NCI-H446 treated with DMSO at 0.1 percent for 48 hours (cell line): ENCODE results near the gene PPP1R3D.
"Not testable (repeated sequence)": the region's sequence is repeated elsewhere in the genome, so short reads cannot be mapped to it uniquely, and the experiment has no call there.

Experiments
- DNase-seq: peaks from one replicate; lab custom pipeline; 2025; lab: John Stamatoyannopoulos, UW

The PPP1R3D gene

DNA sequence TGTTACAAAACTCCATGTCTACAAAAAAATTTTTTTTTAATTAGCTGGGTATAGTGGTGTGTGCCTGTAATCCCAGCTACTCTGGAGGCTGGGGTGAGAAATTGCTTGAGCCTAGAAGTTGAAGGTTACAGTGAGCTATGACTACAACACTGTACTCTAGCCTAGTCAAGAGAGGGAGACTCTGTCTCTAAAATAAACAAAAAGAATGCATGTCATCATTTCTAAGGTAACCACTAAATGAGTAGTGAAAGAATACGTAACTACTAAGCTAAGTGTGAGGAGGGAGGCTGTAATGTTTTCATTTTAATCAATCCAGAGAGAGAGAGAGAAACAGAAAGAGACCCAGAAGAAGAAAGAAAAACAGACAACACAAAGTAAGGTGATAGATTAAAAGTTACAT, 16.6 kb downstream of the PPP1R3D start:
- no peak for DNase-seq

DNA sequence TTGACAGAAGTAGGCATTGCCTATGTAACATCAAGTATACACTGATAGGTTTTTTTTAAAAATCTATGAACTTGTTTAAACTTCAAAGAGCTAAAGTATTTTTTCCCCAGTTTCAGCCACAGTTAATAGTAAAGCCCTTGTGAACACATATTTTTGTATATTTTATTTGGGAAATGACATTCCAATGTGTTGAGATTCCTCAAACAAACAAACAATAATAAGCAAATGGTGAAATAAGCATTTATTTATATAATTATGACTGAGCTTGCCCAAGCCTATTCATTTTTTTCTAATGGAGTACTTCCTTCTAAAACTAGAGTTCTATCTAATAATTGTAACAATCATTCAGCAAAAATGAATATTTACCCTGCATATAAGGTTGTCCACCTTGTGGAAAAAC, 19.2 kb downstream of the PPP1R3D start:
- DNase-seq = no peak

DNA sequence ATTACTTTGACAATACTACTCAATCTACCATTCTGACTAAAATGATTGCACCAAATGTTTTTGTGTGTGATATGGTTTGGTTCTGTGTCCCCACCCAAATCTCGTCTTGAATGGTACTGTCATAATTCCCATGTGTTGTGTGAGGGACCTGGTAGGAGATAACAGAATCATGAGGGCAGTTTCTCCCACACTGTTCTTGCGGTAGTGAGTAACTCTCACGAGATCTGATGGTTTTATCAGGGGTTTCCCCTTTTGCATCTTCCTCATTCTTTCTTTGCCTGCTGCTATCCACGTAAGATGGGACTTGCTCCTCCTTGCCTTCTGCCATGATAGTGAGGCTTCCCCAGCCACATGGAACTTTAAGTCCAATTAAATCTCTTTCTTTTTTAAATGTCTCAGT, 27.5 kb downstream of the PPP1R3D start:
- DNase-seq = no peak

DNA sequence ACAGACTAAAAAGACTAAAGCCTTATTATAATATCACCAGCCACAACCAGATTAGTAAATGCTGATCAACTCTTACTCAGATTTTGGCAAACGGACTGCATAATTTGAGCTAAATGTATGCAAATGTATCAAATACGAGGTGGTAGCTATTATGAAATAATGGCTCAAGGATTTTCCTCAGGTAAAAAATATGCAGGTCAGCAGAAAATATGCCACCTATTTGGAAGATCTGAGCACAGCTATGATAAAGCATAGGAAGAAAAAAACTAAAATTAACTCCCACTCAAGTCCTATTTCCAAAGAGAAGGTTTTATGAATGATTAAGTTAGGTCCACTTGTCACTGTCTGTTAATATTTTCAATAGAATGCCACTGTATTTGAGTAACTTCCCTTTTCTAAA, 29.1 kb downstream of the PPP1R3D start:
- DNase-seq = no peak

DNA sequence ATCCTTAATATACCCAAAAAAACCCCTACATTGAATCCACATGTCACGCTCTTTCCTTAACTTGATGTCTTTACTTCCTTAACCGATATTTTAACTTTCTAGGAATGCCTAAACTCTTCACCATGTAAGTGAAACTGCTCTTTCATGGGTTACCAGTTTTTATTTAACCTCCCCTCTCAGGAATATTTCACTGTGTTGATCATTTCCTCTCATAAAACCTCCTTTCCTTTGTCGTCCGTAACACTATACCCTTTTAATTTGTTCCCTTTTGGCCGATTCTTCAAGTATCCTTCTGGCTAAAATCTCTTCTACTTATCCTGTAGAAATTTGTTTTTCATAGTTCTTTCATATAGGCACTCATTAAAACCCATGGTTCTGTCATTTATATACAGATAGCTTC, 31.2 kb downstream of the PPP1R3D start:
- no peak for DNase-seq

DNA sequence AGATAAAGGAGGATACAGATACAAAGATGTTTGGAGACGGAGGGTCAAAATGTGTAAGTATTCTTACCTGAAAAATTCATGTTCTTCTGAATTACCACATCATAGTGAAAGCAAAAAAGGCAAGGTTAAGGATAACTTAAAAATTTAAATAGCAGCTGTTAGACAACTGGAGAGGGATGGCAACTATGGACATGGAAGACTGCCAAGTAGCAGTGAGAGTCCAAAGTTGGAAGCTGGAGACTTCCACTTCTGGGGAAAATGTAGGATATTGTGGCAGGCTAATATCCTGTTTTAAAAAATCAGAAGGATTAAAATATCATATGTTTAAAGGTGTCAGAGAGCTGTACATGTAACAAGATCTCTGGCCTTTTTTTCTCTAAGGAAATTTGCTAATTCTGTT, 36.5 kb downstream of the PPP1R3D start:
- no peak for DNase-seq

DNA sequence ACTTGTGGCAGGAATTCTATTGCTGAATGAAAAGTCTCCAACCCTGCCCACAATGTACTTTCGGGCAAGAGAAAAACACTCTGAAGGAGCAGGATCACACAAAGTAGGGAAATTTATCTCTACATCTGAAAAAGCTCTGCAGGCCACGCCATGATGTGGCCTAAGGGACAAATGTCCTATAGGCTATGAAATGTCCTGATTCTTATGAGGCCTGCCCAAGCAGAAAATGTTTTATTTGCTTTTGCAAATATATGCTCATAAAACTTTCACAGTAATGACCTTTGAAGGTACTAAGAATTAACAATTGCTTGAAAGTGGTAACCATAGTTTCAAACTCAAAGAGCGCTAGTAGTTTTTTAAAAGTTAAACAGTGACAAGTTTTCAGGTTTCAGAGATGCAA, 37.6 kb downstream of the PPP1R3D start:
- DNase-seq = no peak

DNA sequence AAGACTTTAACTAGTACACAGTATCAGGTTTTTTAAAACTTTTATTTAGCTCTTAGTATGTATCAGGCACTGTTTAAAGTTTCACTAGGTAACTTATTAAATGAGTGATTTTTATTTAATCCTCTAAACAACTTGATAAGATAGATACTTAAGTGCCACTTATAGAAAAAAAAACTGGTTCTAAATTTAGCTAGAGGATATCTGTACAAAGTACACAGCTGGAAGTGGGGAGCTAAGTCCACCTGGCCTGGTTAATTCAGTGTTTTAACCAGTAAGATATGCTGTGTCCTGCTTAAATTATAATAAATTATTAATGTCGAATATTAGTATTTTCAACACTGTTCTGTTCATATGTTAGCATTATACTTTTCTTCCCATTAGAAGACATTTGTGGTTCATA, 44.2 kb downstream of the PPP1R3D start:
- DNase-seq = no peak

DNA sequence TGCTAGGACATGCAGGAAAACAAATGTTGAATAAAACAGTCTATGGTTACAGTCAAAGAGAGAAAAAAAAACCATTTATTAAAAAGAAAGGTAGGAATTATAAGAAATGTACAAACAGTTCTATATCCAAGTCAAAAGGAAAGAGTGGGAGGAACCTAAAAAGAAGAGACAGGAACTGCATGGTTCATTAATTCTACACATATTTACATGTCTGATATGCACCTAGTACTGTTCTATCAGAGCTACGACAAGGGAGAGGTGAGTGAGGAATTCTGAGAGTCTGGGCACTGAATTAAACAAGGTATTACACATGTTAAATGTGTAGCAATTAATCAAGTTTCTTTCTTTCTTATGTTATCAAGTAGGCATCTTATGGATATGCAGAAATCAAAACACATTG, 48.5 kb downstream of the PPP1R3D start:
- DNase-seq = no peak

DNA sequence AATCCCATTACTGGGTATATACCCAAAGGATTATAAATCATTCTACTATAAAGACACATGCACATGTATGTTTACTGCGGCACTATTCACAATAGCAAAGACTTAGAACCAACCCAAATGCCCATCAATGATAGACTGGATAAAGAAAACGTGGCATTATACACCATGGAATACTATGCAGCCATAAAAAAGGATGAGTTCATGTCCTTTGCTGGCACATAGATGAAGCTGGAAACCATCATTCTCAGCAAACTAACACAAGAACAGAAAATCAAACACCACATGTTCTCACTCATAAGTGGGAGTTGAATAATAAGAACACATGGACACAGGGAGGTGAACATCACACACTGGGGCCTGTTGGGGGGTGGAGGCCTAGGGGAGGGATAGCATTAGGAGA, 50.1 kb downstream of the PPP1R3D start:
- DNase-seq = not testable (repeated sequence)

DNA sequence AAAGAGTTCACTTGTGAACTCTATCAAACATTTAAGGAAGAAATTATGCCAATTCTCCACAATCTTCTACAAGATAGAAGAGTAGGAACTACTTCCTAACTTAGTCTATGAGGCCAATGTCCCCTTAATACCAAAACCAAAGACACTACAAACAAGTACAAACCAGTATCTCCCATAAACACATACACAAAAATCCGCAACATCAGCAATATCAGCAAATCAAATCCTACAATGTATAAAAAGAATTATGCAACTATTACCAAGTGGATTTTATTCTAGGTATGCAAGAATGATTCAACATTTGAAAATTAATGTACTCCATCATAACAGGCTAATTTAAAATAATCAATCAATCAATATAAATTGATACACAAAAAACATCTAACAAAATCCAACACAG, 52.1 kb downstream of the PPP1R3D start:
- no peak for DNase-seq
